Uterus (tissue), 4 donors: Measurements from ENCODE around the gene KDM6A. TPM values are rescaled to one million over a fixed set of nuclear protein-coding genes. Genes with fewer than 3 reads are reported as not detected.
"Not testable (repeated sequence)": the region's sequence is repeated elsewhere in the genome, so short reads cannot be mapped to it uniquely, and the experiment has no call there.

Experiments
- DNase-seq, 2 donors: peaks; one replicate each; pipeline ENCODE4 v3.0.0-alpha.2; 2019 to 2020
- H3K27ac ChIP-seq, 2 donors: fragments of 200-600 bp; sonication (generic); 1 replicate in 1 of 2; 2 replicates in 1 of 2; pipeline ENCODE4 v1.5.1; 2016 to 2018
- H3K27me3 ChIP-seq, 2 donors: fragments of 200-600 bp; sonication (generic); one replicate each; pipeline ENCODE4 v1.5.1; 2018 to 2019; ENCODE audit warnings: control low read depth in 1 of 2
- H3K36me3 ChIP-seq, 2 donors: fragments of 200-600 bp; sonication (generic); one replicate each; pipeline ENCODE4 v1.5.1; 2019; ENCODE audit warnings: control low read depth in 1 of 2
- H3K4me1 ChIP-seq, 2 donors: fragments of 200-600 bp; sonication (generic); one replicate each; pipeline ENCODE4 v1.5.1; 2018 to 2019; ENCODE audit warnings: control low read depth in 1 of 2
- H3K4me3 ChIP-seq, 2 donors: fragments of 200-600 bp; sonication (generic); 1 replicate in 1 of 2; 2 replicates in 1 of 2; pipeline ENCODE4 v1.5.1; 2018 to 2019; ENCODE audit warnings: mild to moderate bottlenecking in 1 of 2
- H3K9me3 ChIP-seq, 2 donors: fragments of 200-600 bp; sonication (generic); one replicate each; pipeline ENCODE4 v1.5.1; 2019; ENCODE audit warnings: control low read depth in 1 of 2
- CTCF ChIP-seq, 4 experiments: fragments of 200-600 bp in 2 of 4; fragments of 450-650 bp in 2 of 4; sonication (generic) in 2 of 4; IDR thresholded peaks; one replicate each; pipeline ENCODE4 v1.5.1; 2016 to 2019; ENCODE audit warnings: antibody characterized with exemption in 4 of 4, mild to moderate bottlenecking in 2 of 4, moderate library complexity in 1 of 4
- POLR2A ChIP-seq, 2 donors: fragments of 450-650 bp; IDR thresholded peaks; one replicate each; pipeline ENCODE4 v1.6.1; 2016; ENCODE audit warnings: antibody characterized with exemption in 2 of 2, mild to moderate bottlenecking in 1 of 2, moderate library complexity in 1 of 2
- intact Hi-C: fragments of 100-400 bp; cut with DNase I; formaldehyde crosslinking; loops from one replicate; pipeline ENCODE4 v1.15.1; 2023; ENCODE audit warnings: low total_unique reads
- total RNA-seq, 4 donors: library from RNA; depleted of rRNA in 3 of 4; stranded (reverse); fragments of >200 nt in 3 of 4; gene quantifications; one replicate each; pipeline versions ENCODE4 v1.1.0 to v1.2.4, GENCODE V29; 2014 to 2023
- donor health status: DM: yes; HTN: yes; CAD: no.

KDM6A gene
- total RNA-seq, 4 donors from 2014 or later: 26.2 to 69.0 (median 57.9) TPM

- Histone ChIP-seq H3K9me3 (no peaks in the 10 kb centered on the region), H3K27ac (no peak overlapping the region), H3K27me3 (no peaks in the 10 kb centered on the region), H3K4me1 (no peaks in the 10 kb centered on the region), H3K4me3 (no peak overlapping the region), H3K36me3 (no peaks in the 10 kb centered on the region)
- TF ChIP-seq CTCF (IDR thresholded peaks at IDR 0.05) (no peak), POLR2A (IDR thresholded peaks at IDR 0.05) (no peak)
- DNase-seq: no peak
- intact Hi-C loops: no loop called here
Observed at GRCh38 chrX:45133465-45133864, 260.5 kb downstream of the KDM6A start.

GRCh38 chrX:45134315-45134731 is 261.3 kb downstream of the KDM6A start:
- DNase-seq: peak in 1 of 2 donors; percentile 39
- no peaks in the 10 kb centered on the region for H3K9me3 ChIP-seq
- no peaks in the 10 kb centered on the region for H3K36me3 ChIP-seq
- TF ChIP-seq POLR2A (IDR thresholded peaks at IDR 0.05) (no peak), CTCF (IDR thresholded peaks at IDR 0.05) (no peak)
- no peaks in the 10 kb centered on the region for H3K27me3 ChIP-seq
- no peaks in the 10 kb centered on the region for H3K4me1 ChIP-seq
- no peak overlapping the region for H3K4me3 ChIP-seq
- intact Hi-C loops: no loop called here
- H3K27ac ChIP-seq: peak overlapping the region; percentile 22 to 30

- Histone ChIP-seq H3K36me3 (no peaks in the 10 kb centered on the region), H3K27ac (peak overlapping the region; percentile 22 to 30), H3K4me3 (no peak overlapping the region), H3K4me1 (no peaks in the 10 kb centered on the region), H3K9me3 (no peaks in the 10 kb centered on the region), H3K27me3 (no peaks in the 10 kb centered on the region)
- TF ChIP-seq POLR2A (IDR thresholded peaks at IDR 0.05): no peak
- no peak for TF ChIP-seq CTCF (IDR thresholded peaks at IDR 0.05)
- intact Hi-C loops: no loop called here
- no peak for DNase-seq
Observed at GRCh38 chrX:45134775-45135174, 261.8 kb downstream of the KDM6A start.

- H3K27me3 ChIP-seq, H3K9me3 ChIP-seq, H3K4me1 ChIP-seq, H3K27ac ChIP-seq, intact Hi-C loops, H3K4me3 ChIP-seq, DNase-seq, H3K36me3 ChIP-seq: not testable (repeated sequence)
Observed at GRCh38 chrX:45135391-45136075, 262.5 kb downstream of the KDM6A start.

- no peak for TF ChIP-seq POLR2A (IDR thresholded peaks at IDR 0.05)
- no peak for TF ChIP-seq CTCF (IDR thresholded peaks at IDR 0.05)
- no peak for DNase-seq
- H3K27me3 ChIP-seq: no peaks in the 10 kb centered on the region
- no peaks in the 10 kb centered on the region for H3K36me3 ChIP-seq
- H3K4me1 ChIP-seq: no peaks in the 10 kb centered on the region
- intact Hi-C loops: no loop called here
- H3K9me3 ChIP-seq: no peaks in the 10 kb centered on the region
- no peak overlapping the region for H3K27ac ChIP-seq
- no peak overlapping the region for H3K4me3 ChIP-seq
Observed at GRCh38 chrX:45137531-45137930, 264.5 kb downstream of the KDM6A start.

- intact Hi-C loops: no loop called here
- TF ChIP-seq CTCF (IDR thresholded peaks at IDR 0.05): no peak
- no peak for TF ChIP-seq POLR2A (IDR thresholded peaks at IDR 0.05)
- no peak overlapping the region for H3K27ac ChIP-seq
- no peak for DNase-seq
- H3K27me3 ChIP-seq: no peaks in the 10 kb centered on the region
- no peaks in the 10 kb centered on the region for H3K36me3 ChIP-seq
- no peaks in the 10 kb centered on the region for H3K4me1 ChIP-seq
- H3K9me3 ChIP-seq: no peaks in the 10 kb centered on the region
- H3K4me3 ChIP-seq: no peak overlapping the region
Observed at GRCh38 chrX:45138525-45138924, 265.5 kb downstream of the KDM6A start.
